ENCODE results near the gene ENDOV. TPM values are rescaled to one million over a fixed set of nuclear protein-coding genes. Genes with fewer than 3 reads are reported as not detected.

The ENDOV gene
- total RNA-seq (2022; extraction: Qiagen RNA extraction; ENCODE audit: low read depth) = 40.9 to 53.3 TPM (median 46.5 TPM) in 5 replicates

GRCh38 chr17:80414803-80415625 is at the start of gene ENDOV:
Gene ENDOV (plus strand): TSS chr17:80415167. CDS start chr17:80415195, 28 bp downstream.

DNA sequence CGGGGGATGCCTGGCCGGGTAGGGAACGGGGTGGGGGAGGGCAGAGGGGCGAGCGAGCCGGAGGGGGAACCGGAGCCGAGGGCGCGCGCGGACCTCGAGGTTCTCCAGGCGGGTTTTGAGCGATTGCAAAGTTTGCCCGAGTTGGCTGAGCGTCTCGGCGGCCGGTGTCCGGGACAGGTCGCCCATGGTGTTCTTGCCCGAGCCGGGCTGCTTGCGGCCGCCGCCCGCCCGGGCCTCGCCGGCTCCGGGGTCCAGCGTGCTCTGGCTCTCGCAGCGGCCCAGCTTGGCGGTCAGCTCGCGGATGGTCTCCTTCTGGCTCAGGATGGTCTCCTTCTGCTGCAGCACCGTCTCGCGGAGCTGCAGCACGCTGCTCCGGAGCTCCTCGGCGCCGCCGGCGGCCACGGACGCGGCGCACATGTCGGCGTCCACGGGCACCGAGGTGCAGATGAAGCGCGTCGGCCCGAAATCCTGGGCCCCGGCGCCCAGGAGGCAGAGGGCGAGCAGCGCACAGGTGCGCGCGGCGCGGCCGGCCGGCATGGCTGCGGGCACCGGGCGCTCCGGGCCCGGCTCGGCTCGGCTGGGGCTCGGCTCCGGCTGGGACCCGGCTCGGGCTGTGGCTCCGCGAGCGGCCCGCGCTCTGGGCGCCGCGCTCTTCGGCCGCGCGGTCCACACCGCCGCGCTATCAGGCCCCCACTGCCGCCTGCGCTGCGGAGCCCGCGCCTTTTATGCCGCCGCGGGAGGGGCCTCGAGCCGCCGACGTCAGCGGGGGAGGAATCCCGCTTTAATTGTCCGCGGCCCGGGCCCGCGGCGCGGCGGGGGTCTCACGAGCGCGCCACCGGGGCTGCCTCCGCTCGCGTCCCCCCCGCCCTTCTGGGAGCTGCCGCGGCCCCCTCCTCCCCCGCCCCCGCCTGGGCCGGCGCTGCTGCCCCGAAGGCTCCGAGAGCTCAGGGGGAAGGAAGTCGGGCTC is 61.2 kb downstream of the ENDOV start, which contains the start of gene NPTX1:
TSS of gene NPTX1 (minus strand) at position 698 of the 967 bp plus-strand sequence. CDS start at position 537, 161 bp downstream.

Other genes with a start within 250 kb of the ENDOV start
- gene CARD14, start 245.1 kb upstream of the ENDOV start, total RNA-seq (2022; extraction: Qiagen RNA extraction; ENCODE audit: low read depth) = 0.08 to 0.26 TPM (median 0.22 TPM) in 3 of 5 replicates, not detected in the others
- 18.3 to 27.4 TPM (median 23.4 TPM) in 5 replicates for gene SGSH, start 194.8 kb upstream of the ENDOV start, total RNA-seq (2022; extraction: Qiagen RNA extraction; ENCODE audit: low read depth)
- 12.1 to 16.3 TPM (median 15.2 TPM) in 5 replicates for gene SLC26A11, start 194.7 kb upstream of the ENDOV start, total RNA-seq (2022; extraction: Qiagen RNA extraction; ENCODE audit: low read depth)
- 67.4 to 83.0 TPM (median 70.2 TPM) in 5 replicates for gene RNF213, start 154.3 kb upstream of the ENDOV start, total RNA-seq (2022; extraction: Qiagen RNA extraction; ENCODE audit: low read depth)
- 52.6 to 105 TPM (median 77.4 TPM) in 5 replicates for gene NPTX1, start 61.4 kb downstream of the ENDOV start, total RNA-seq (2022; extraction: Qiagen RNA extraction; ENCODE audit: low read depth)
- 26.6 to 33.4 TPM (median 30.4 TPM) in 5 replicates for gene RPTOR, start 129.7 kb downstream of the ENDOV start, total RNA-seq (2022; extraction: Qiagen RNA extraction; ENCODE audit: low read depth)